Peyer's patch (tissue), 4 donors: Measurements from ENCODE around the gene LEUTX.

Source experiments
- CTCF ChIP-seq, 6 experiments: fragments of 450-650 bp in 4 of 6; fragments of 200-600 bp in 2 of 6; sonication (generic) in 1 of 6; IDR thresholded peaks; one replicate each; pipeline ENCODE4 v1.5.1; 2017 to 2019; ENCODE audit warnings: antibody characterized with exemption in 6 of 6, mild to moderate bottlenecking in 3 of 6, moderate library complexity in 1 of 6
- POLR2A ChIP-seq, 2 donors: fragments of 450-650 bp; IDR thresholded peaks; one replicate each; pipeline ENCODE4 v1.5.1; 2017; ENCODE audit warnings: antibody characterized with exemption in 2 of 2, mild to moderate bottlenecking in 2 of 2, moderate library complexity in 2 of 2

DNA sequence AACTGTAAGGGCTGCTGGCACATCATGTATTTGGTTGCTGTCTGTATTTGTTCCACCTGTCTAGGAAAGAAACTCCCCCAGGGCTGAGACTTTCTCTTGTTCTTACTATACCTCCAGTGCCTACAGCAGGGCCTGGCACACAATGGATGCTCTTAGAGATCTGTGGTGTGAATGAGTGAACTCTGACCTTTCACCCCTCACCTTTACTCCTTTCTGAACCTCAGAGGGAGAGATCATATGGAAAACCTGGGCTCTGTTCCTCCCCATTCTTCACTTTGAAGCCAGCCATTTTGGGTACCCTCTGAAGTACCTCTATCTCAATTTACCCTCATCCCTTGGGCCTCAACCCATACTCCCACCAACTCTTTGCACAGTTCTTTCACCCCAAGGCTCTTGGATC is 52.2 kb downstream of the LEUTX start:
- no peak for TF ChIP-seq CTCF (IDR thresholded peaks at IDR 0.05)
- TF ChIP-seq POLR2A (IDR thresholded peaks at IDR 0.05): no peak
